Activated T-cell treated with anti-CD3 and anti-CD28 coated beads, Interleukin-2, amount 50 U/mL, for 24 hours (primary cell): ENCODE measurements around the gene LRIT3.

Experiments
- DNase-seq: peaks from one replicate; pipeline ENCODE4 v3.0.0-alpha.2; 2020
- H3K27ac Mint-ChIP-seq: 2 replicates; pipeline ENCODE4 v1.8.0; 2020; ENCODE audit warnings: mild to moderate bottlenecking, mixed read lengths
- H3K27me3 Mint-ChIP-seq: 2 replicates; pipeline ENCODE4 v1.8.0; 2020; ENCODE audit warnings: mixed read lengths
- H3K36me3 Mint-ChIP-seq: 2 replicates; pipeline ENCODE4 v1.8.0; 2020; ENCODE audit warnings: low read depth, mixed read lengths
- H3K4me1 Mint-ChIP-seq: 2 replicates; pipeline ENCODE4 v1.8.0; 2020; ENCODE audit warnings: low read depth, mixed read lengths
- H3K4me3 Mint-ChIP-seq: 2 replicates; pipeline ENCODE4 v1.8.0; 2020; ENCODE audit warnings: mild to moderate bottlenecking, moderate library complexity, mixed read lengths
- H3K9me3 Mint-ChIP-seq: 2 replicates; pipeline ENCODE4 v1.8.0; 2020; ENCODE audit warnings: mixed read lengths

Gene LRIT3, protein sequence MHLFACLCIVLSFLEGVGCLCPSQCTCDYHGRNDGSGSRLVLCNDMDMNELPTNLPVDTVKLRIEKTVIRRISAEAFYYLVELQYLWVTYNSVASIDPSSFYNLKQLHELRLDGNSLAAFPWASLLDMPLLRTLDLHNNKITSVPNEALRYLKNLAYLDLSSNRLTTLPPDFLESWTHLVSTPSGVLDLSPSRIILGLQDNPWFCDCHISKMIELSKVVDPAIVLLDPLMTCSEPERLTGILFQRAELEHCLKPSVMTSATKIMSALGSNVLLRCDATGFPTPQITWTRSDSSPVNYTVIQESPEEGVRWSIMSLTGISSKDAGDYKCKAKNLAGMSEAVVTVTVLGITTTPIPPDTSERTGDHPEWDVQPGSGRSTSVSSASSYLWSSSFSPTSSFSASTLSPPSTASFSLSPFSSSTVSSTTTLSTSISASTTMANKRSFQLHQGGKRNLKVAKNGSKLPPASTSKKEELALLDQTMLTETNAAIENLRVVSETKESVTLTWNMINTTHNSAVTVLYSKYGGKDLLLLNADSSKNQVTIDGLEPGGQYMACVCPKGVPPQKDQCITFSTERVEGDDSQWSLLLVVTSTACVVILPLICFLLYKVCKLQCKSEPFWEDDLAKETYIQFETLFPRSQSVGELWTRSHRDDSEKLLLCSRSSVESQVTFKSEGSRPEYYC

GRCh38 chr4:109847896-109848442 lies at the start of gene LRIT3:
Gene LRIT3 (plus strand): TSS chr4:109848107. CDS start chr4:109848202, 95 bp downstream.
- Mint-ChIP-seq H3K4me1 (no peaks in the 10 kb centered on the region), H3K36me3 (peaks cover 4% of the 10 kb centered on the region), H3K27ac (no peak within 1 kb of the TSS), H3K4me3 (no peak within 1 kb of the TSS), H3K27me3 (no peaks in the 10 kb centered on the region), H3K9me3 (no peaks in the 10 kb centered on the region)
- no peak for DNase-seq

DNA sequence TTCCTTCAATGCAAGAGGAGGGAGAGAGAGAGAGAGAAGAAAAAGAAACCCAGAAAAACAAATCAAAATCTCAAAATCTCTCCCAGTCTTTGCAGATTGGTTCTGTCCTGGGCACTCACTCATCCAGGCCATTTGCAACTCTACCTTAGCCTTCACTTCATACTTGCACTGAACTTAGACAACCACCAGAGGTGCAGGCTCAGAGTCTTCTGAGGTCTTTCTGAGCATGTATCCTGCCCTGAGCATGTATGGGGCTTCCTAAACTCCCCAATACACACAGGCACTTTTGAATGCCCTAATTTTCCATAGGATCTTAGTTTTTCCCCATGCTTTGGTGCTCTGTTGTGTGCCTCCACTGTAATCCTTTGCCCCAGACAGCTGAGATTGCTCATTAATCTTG lies 49.0 kb upstream of the LRIT3 start:
- Mint-ChIP-seq H3K27me3 (peaks cover 4% of the 10 kb centered on the region), H3K27ac (no peak overlapping the region), H3K4me3 (no peak overlapping the region), H3K36me3 (no peaks in the 10 kb centered on the region), H3K9me3 (peaks cover 17% of the 10 kb centered on the region), H3K4me1 (no peaks in the 10 kb centered on the region)
- no peak for DNase-seq

GRCh38 chr4:109801099-109801789 lies 46.7 kb upstream of the LRIT3 start:
- Mint-ChIP-seq H3K36me3 (no peaks in the 10 kb centered on the region), H3K4me1 (no peaks in the 10 kb centered on the region), H3K4me3 (no peak overlapping the region), H3K9me3 (peaks cover 5% of the 10 kb centered on the region), H3K27ac (no peak overlapping the region), H3K27me3 (no peaks in the 10 kb centered on the region)
- DNase-seq: no peak

- Mint-ChIP-seq H3K4me3 (no peak within 1 kb of the TSS), H3K36me3 (no peaks in the 10 kb centered on the region), H3K9me3 (no peaks in the 10 kb centered on the region), H3K4me1 (no peaks in the 10 kb centered on the region), H3K27me3 (no peaks in the 10 kb centered on the region), H3K27ac (no peak within 1 kb of the TSS)
- DNase-seq: no peak
Measured at GRCh38 chr4:109801895-109802319, 46.0 kb upstream of the LRIT3 start, which contains the start of gene CFI. Gene CFI (minus strand): TSS chr4:109801999. CDS start chr4:109801971, 28 bp downstream.

DNA sequence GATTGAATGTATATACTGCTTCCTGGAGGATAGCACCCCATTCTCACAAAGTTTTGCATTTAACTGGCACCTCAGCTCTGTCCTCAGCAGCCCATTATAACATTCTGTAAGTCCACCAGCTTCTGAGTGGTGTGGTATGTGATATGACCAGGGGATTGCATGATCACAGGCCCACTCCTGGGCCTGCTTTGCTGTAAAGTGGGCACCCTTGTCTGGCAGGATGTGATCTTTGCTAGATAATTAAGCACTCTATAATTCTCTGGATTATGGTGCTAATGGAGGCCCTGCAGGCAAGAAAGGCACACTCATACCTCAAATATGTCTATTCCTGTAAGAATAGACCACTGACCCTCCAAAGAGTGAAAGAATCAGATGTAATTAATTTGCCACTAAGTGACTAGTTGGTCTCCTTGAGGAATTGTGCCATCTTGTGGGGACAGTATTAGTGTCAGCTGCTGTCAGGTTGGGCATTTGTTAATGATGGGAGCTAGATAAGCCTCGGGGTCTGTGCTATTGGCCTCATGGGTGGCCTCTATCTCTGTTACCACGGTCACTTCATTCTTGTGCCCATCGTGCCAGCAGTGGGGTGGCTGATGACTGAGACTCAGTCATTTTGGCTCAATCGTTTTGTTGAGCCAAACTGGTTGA lies 43.9 kb upstream of the LRIT3 start:
- H3K27me3 Mint-ChIP-seq: peaks cover 5% of the 10 kb centered on the region
- DNase-seq: no peak
- H3K27ac Mint-ChIP-seq: no peak overlapping the region
- no peaks in the 10 kb centered on the region for H3K4me1 Mint-ChIP-seq
- no peaks in the 10 kb centered on the region for H3K9me3 Mint-ChIP-seq
- no peaks in the 10 kb centered on the region for H3K36me3 Mint-ChIP-seq
- no peak overlapping the region for H3K4me3 Mint-ChIP-seq

DNA sequence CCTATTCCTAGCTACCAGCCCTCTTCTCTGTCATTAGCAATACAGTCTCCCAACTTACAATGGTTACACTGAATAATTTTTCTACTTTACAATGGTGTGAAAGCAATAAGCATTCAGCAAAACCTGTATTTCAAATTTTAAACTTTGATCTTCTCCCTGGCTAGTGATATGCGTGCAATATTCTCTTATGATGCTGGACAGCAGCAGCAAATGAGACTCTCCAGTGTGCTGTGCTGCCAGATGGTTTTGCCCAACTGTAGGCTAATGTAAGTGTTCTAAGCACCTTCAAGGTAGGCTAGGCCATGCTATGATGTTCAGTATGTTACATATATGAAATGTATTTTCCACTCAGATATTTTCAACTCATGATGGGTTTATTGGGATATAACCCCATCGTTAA lies 38.3 kb upstream of the LRIT3 start:
- Mint-ChIP-seq H3K4me3 (no peak overlapping the region), H3K4me1 (peaks cover 4% of the 10 kb centered on the region), H3K27ac (no peak overlapping the region), H3K9me3 (no peaks in the 10 kb centered on the region), H3K36me3 (no peaks in the 10 kb centered on the region), H3K27me3 (peaks cover 5% of the 10 kb centered on the region)
- no peak for DNase-seq

DNA sequence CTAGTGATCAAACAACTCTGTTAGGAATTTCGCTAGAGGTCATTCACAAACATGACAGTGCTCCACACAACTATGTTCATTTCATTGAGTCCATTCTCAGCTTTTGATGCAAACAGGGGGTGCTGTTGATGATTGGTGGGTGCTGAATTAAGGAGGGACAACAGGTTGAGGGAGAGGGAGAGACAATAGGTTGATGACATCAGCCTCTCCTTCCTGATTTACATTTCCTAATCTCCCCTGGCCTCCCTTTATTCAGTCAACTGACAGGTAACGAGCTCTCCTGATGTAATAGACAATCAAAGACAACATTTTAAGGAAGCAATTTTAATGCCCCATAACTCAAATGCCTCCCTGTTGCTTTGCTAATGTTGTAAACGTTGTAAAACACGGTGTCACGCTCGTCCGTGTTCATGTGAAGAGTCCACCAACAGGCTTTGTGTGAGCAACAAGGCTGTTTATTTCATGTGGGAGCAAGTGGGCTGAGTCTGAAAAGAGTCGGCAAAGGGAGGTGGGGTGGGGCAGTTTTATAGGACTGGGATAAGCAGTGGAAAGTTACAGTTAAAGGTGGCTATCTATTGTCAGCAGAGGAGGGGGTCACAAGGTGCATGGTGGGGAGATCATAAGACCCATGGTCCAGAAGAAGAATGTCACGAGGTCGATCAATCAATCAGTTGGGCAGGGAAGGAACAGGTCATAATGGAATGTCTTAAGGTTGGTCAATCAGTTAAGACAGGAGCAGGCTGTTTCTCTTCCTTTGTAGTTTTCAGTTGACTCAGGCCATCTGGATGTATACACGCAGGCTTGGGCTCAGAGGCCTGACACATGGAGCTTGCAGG lies 37.1 kb upstream of the LRIT3 start:
- Mint-ChIP-seq H3K27me3 (peaks cover 5% of the 10 kb centered on the region), H3K36me3 (peaks cover 5% of the 10 kb centered on the region), H3K4me1 (peaks cover 8% of the 10 kb centered on the region), H3K4me3 (no peak overlapping the region), H3K27ac (no peak overlapping the region), H3K9me3 (no peaks in the 10 kb centered on the region)
- no peak for DNase-seq

DNA sequence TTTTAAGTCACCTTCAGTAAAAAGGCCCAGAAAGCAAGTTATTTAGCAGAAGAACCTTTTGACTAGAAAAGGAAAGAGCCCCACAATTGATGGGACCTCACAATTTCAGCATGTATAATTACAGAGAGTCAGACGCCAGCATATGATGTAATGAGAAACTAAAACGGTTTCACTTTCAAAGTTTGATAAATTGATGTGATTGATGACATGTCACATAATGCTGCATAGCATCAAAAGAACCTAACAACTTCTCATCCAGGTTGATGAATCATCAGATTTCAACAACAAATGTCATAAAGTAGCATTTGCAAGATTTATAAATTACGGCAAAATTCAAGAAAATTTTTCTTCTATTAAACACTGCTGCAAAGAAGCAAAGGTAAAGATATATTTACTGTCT lies 36.2 kb upstream of the LRIT3 start:
- H3K27me3 Mint-ChIP-seq: peaks cover 5% of the 10 kb centered on the region
- no peak overlapping the region for H3K4me3 Mint-ChIP-seq
- H3K27ac Mint-ChIP-seq: no peak overlapping the region
- H3K4me1 Mint-ChIP-seq: peaks cover 15% of the 10 kb centered on the region
- peaks cover 14% of the 10 kb centered on the region for H3K36me3 Mint-ChIP-seq
- H3K9me3 Mint-ChIP-seq: no peaks in the 10 kb centered on the region
- DNase-seq: no peak

DNA sequence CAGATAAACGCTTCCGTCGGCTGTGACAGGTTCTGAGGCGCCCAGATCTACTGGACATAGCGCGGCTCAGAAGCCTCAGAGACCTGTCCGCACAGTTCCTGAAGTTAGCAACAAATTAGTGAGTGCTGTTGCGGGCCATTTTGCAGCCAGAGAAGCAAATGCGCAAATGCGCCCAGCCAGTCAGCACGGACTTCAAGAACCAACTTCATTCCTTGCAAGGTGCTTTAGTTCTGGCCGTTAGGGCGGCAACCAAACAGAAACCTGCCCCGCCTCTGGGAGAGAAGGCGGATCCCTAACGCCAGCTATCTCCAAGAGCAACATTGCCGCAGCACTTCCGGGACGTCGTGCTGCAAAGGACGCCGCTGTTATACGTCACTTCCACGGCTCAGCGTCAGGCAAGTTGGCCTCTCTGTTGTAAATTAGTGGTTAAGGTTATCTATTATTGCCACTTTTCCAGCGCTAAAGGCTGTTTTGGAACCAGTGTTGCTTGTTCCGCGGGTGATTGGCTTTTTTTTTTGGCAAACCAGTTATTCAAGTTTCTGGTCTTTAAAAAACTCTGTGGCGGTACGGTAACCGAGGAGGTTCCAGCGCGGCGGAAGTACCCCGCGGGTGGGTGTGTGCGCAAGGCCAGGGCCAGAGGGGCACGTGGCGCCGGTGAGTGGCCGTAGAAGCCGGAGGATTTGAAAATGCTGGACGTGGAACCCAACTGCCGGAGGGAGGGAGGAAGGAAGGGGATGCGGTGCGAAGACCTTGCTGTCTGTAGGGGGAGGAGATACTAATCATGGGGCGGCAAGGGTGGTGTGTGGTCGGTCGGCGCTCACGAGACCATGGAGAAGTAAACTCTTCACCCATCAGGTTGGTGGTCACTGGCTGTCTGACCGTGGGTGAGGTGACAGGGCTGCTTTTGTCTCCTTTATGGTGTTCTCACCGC lies 32.5 kb upstream of the LRIT3 start, which contains the start of gene GAR1:
GAR1 (plus strand) TSS at position 612 of the 931 bp plus-strand sequence. CDS start 403 bp downstream, outside the sequence.
- H3K27me3 Mint-ChIP-seq: no peaks in the 10 kb centered on the region

GRCh38 chr4:109816082-109816442 lies 31.8 kb upstream of the LRIT3 start:
- Mint-ChIP-seq H3K27me3 (no peaks in the 10 kb centered on the region), H3K36me3 (peaks cover 57% of the 10 kb centered on the region), H3K4me3 (peak overlapping the region; percentile 100), H3K4me1 (peaks cover 55% of the 10 kb centered on the region), H3K9me3 (no peaks in the 10 kb centered on the region), H3K27ac (peak overlapping the region; percentile 99)
- DNase-seq: peak; percentile 63

More for the DNA sequence above, 32.5 kb upstream of the LRIT3 start, which contains the start of gene GAR1:
- peak within 1 kb of the TSS; percentile 100 for H3K4me3 Mint-ChIP-seq
- peak; percentile 87 for DNase-seq
- H3K4me1 Mint-ChIP-seq: peaks cover 49% of the 10 kb centered on the region
- no peaks in the 10 kb centered on the region for H3K9me3 Mint-ChIP-seq
- H3K27ac Mint-ChIP-seq: peak within 1 kb of the TSS; percentile 99
- peaks cover 50% of the 10 kb centered on the region for H3K36me3 Mint-ChIP-seq

DNA sequence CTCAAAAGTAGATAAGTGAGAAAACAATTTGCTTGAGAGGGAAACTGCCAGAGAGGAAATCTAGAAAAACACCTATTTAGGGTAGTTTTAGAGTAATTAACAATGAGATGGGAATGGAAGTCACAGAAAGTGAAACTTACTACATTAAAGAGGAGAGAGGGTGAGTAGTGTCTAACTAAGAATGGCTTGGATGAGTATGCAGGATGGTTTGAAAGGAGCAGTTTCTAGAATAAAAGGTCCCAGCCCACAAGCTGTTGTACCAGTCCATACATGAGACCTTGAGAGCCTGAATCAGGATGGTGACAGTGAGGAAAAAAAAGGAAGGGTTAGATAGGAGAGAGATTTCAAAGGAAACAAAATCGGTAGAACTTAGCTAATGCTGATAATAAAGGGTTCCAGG lies 31.0 kb upstream of the LRIT3 start:
- Mint-ChIP-seq H3K36me3 (peaks cover 65% of the 10 kb centered on the region), H3K4me3 (peak overlapping the region; percentile 100), H3K4me1 (peaks cover 61% of the 10 kb centered on the region)

DNA sequence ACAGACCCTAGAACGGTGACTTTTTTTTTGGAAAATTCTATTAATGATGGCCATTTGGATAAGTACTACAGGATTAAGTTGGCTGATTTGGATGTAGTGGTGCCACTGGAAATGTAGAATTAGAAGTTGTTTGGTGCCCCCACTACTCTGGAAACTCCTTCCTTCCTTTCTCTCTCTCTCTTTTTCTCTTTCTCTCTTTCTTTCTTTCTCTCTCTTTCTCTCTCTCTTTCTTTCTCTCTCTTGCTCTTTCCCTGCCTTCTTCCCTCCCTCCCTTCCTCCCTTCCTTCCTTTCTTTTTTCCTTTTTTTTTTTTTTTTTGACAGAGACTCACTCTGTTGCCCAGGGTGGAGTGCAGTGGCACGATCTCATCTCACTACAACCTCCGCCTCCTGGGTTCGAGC lies 29.6 kb upstream of the LRIT3 start:
- Mint-ChIP-seq H3K4me1 (peaks cover 69% of the 10 kb centered on the region), H3K36me3 (peaks cover 79% of the 10 kb centered on the region), H3K27ac (peak overlapping the region; percentile 73), H3K27me3 (no peaks in the 10 kb centered on the region), H3K9me3 (no peaks in the 10 kb centered on the region), H3K4me3 (peak overlapping the region; percentile 46)
- DNase-seq: no peak

More for the DNA sequence above, 31.0 kb upstream of the LRIT3 start:
- Mint-ChIP-seq H3K27ac (peak overlapping the region; percentile 99), H3K27me3 (no peaks in the 10 kb centered on the region), H3K9me3 (no peaks in the 10 kb centered on the region)
- no peak for DNase-seq
